Measurements from ENCODE around the gene RNF220.

The RNF220 gene

DNA sequence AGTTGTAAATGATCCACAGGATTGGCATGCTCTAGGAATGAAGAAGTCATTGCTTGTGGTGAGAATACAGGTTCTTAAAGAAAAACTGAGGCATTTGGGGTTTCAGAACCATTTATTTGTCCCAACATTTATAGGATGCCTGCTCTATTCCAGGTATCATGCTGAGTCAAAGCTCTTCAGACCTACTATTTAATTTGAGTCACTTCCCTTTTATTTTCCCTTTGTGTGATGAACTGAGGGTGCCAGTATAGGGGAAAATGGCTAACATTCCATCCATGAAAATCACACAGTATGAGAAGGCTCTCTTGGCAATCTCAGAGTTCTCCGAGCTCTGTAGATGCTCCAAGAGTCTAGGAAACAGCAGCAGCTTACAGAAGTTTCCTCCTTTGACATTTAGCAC, 110.4 kb downstream of the RNF220 start:
- in situ Hi-C loops (cut with MboI; ENCODE audit: low sequenced_read_pairs) = no loop called here

DNA sequence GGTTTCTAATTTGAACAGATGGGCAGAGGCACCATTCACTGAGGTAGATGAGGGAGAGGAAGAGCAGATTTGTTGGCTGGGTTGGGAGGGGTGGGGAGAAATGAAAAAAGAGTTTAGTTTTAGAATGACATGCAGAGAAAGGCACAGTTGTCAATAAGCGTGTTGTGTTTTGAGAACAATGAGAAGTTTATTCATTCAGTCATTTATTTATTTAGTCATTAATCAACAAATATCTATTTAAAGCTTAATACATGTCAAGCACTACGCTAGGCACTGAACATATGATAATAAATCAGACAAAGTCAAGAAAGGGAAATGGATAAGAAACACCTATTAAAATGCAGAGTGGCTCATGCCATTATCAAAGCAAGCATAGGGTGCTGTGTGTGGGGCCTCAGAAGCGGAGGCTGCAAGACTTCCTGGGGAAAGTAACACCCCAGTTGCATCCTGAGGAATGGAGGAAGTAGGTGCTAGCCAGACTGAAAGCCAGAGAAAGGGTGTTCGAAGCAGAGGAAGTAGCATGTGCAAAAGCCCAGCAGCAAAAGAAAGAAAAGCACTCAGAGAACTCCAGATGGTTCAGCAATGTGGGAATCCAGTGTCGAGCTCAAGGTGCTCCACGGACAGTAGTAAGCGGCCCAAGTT, 114.1 kb downstream of the RNF220 start:
- in situ Hi-C loops (cut with MboI; ENCODE audit: low sequenced_read_pairs) = no loop called here

DNA sequence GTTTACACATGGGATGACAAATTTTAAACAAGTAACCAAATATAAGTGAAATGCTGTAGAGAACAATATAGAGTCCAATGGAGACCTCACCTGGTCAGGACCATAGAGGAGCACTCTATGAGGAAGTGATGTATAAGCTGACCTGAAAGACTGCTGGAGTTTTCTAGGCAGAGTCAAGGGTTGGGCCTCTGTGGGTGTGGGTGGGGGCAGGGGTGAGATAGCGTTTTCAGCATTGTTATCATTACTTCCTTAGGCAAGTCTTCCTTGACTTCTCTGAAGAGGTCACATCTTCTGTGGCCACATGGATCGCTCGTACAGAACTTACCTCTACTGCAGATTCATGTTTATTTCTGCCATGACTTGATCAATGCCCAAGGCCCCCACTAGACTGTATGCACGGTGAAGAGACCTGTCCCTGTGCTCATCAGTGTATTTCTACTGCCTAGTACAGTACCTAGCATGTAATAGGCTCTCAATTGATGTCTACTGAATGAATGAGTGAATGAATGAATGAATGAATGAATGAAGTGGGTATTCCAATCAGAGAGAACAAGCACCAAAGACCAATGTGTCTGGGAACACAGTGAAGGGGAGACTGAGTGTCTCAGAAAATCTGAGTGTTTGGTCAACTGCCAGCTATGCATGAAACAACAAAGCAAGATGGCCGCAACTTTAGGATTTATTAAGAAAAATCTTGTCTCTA, 116.5 kb downstream of the RNF220 start:
- in situ Hi-C loops (cut with MboI; ENCODE audit: low sequenced_read_pairs) = no loop called here

DNA sequence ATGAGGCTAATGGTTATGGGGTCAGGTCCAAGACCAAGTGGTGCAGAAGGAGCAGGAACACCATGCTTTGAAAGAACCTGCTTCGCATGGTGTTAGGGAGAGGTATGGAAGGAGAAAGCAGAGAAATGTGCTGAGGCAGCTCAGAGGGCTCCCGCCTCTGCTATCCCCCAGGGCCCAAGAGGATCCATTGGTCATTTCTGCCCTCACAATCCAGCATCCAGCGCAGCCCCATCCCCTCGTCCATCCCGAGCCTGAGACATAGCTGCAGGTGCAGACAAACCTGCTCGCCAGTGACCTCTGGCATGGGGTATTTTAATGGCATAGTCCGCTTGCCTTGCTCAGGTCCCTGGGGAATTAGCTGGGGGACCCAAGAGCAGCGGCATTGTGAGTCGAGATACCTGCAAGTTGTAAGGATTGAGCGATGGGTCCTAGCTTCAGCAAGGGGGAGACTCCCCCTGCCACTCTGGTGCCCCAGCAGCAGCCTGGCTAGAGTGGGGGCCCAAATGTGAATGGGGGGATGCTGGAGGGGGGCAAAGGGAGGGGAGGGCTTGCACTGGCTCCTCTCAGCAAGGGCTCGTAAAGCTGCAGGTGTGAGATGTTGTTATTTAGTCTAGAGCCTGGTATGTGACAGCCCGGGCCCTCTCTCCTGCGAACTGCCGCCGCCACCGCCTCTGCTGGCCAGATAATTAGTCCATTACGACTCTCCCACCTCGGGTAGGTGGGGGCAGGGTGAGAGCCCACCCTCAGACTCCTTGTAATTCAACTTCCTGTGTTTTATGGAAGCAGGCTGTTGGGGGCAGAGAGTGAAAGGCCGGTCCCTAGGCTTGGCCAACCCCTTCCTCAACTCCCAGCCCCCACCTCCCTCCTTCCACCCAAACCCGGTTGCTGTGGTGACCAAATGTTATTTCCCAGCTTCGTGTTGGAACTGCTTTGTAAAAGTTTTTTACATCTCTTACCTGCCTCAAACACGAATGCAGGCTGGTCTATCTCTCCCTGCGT, 118.8 kb downstream of the RNF220 start:
- in situ Hi-C loops (cut with MboI; ENCODE audit: low sequenced_read_pairs) = no loop called here

DNA sequence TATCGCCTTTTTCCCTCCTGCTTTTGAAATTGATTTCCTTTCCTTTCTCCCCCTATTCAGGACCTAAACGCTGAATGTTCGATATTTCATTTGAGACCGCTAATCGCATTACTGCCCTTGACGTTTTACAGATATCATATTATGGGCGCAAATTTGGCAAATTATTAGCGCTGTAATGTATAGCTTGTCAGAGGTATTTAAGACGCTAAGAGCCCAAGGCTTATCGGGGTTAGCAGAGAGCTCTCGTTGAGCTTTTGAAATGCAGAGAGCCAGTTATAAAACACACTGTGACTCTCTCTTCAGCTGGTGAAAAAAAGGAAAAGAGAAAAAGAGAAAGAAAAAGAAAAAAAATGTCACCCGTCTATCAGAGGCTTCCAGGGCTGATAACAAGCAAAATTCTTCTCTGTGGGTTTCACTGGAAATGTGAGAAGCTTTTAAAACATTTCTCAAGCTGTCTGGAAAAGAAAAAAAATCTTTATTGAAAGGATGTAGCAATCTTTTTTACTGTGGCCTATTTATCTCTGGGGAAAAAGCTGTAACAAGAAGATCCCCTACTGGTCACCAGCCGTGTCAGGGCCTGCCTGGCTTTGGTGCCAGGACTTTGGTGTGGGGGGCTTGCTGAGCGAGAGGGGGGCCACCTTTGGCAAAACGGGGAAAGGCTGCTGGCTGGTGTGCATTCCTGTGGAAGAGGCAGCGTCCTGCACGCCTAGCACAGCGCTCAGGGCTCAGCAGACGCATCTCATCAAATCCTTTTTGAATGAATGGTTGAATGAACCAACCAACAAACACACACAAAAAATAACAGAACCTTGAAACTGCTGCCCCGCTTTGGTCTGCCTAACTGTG, 119.8 kb downstream of the RNF220 start:
- in situ Hi-C loops (cut with MboI; ENCODE audit: low sequenced_read_pairs) = no loop called here

DNA sequence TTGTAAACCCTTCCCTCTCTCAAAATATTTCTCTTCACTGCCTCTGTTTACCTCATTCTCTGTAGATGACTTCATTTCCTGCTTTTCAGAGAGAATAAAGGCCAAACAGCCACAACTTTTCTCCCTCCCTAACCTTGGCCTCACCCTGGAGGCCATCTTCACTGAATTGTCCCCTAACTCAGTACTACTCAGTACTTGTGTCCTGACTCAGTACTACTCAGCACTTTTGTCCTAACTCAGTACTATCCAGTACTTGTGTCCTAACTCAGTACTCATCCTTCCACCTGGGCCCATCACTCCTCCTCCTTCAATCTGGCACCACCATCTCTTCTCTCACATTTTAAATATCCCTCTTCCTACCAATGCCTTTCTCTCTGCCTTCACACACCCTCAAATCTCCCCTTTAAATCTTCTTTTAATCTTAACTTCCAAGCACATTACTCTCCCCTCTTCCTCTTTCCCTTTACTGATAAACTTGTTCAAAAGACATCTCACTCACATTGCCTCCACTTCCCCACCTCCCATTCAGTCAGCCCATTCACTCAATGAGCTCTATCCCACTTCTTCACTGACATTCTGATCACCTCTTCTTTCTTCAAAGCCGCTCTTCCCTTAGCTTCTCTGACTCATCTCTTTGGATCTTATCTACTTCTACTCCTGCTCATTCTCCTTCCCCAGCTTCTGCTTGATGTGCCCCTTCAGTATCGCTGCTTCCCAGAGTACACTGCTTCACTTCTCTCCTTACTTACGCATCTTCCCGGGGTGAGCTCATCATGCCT, 121.4 kb downstream of the RNF220 start:
- in situ Hi-C loops (cut with MboI; ENCODE audit: low sequenced_read_pairs) = no loop called here

DNA sequence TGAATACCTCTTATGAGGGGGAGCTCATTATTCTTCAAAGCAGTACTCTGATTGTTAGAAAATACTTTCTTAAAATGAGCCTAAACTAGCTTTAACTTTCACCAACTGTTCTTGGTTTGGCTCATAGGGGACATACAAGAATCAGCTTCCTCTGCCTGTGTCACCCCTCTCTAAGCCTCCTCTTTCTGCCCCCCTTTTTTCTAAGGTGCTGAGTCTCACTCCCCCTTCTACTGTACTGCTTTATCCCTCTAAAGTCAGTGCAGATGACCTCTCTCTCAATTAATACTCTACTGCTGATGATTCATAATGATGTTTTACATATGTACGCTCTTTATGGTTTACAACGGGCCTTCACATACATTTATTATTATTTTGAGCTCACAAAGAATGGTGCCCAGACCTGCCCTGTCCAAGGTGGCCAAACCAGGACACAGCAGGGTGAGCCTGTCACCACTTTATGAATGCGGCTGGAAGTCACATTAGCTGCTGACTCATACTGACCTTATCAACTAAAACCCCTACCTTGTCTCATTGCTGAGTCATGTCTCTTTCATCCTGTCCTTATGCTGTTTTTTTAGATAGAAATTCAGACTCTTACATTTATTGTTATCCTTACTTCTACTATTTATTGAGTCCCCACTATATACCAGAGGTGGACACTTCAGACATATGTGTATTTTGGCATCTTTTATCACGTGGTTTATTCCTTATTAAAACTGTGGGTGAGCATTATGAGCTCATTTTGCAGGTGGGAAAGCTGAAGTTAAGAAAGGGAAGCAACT, 126.9 kb downstream of the RNF220 start:
- in situ Hi-C loops (cut with MboI; ENCODE audit: low sequenced_read_pairs) = no loop called here

DNA sequence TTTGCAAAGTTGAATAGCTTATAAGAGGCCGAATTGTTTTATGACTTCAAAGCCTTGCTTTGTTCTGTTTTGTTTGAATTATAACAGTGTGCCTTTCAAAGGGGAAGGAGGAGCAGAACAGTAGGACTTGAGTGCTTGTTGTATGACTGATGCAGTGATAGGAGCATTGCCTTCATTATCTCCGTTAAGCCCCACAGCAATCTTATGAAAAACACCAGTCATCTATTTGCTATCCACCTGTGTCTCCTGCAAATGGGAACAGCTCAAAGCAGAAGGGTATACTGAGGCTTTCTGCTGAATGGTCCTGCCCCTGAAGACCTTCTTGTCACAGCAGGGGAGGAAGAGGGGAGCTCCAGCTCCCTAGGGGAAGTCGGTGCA, 127.5 kb downstream of the RNF220 start:
- in situ Hi-C loops (cut with MboI; ENCODE audit: low sequenced_read_pairs) = no loop called here

DNA sequence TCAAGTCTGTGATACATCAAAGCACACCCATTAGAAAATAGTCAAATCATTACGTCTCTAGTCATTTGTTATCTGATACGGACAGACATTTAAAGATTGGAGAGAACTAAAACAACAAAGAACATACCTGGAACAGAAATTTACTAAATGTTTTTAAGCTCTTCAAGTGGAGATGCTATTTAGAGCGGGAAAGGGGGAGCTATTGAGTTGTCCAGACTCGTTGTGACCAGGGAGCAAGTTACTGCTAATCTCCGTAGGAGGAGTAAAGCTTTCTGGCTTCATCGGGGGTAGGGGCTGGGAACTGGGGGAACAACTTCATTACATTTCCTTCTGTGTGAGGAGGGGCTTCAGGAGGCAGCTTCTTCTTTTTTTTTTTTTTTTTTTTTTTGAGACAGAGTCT, 129.7 kb downstream of the RNF220 start:
- in situ Hi-C loops (cut with MboI; ENCODE audit: low sequenced_read_pairs) = no loop called here

DNA sequence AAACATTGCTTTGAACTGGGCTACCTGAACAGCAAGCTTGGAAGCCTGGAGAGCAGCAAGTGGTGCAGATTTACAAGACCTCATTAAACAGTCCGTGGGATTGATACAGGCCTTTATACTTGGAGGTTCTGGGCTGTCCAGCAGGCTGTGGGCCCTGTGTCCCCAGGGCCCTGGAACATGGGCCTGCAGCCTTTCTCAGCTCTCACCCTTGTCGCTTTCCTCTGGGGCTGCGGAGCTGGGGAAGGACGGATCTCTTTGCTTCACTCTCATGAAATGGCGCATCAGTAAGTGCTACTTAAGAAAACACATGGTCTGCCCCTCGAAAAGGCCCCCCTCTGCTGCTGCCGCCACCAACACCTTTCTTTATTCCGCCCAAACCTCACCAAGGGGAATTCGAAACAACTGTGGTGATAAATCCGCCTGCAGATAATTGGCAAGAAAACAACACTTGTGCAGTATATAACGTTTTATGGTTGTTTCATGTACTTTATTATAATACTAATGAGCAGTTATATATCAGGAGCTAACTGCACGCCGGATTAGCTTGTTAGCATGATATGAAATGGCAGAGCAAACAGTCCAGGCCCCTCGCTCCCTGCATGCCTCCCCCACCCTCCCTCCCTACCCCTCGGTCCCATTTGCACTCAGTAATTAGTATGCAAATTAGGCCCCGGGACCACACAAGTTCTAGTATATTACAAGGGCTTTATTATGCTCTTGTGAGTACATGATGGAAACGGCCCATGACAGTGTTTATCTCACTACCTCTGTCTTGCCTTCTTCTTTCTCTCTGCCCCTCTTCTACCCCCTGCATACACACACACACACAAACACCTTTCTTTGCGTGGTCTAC, 131.5 kb downstream of the RNF220 start:
- in situ Hi-C loops (cut with MboI; ENCODE audit: low sequenced_read_pairs) = no loop called here

DNA sequence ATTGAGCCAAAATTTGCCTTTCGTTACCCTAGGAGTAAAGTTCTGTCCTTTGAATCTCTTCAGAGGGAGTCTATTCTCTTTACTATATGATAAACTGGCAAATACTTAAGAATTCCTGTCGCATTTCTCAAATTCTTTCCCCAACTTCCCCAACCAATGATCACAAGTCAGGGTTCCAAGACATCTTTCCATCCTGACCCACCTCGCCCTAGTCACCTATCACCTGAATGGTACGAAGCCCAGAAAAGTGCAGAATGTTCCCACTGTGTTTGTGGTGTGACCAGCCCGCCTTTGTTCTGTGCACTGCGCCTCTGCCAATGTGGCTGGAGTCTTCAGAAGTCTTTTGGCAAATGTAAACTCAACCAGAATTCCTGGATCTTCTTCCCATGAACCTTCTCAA, 132.5 kb downstream of the RNF220 start:
- in situ Hi-C loops (cut with MboI; ENCODE audit: low sequenced_read_pairs) = no loop called here

DNA sequence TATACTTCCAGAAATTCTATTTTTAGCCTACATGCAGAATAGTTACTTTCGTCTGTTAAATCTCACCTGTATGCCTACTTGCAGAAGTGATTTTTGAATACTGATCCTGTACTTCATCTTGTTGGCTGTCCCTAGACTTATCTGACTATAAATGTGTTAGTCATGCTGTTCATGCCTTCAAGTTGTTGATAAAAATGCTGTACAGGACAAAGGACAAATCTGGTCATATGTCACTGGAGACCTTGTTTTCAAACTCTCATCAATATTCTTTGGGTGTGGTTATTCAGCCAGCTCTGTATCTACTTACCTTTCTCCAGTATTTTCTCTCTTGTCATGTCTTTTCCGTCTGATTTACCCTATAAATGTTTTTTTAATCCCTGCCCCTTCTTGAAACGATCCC, 132.9 kb downstream of the RNF220 start:
- in situ Hi-C loops (cut with MboI; ENCODE audit: low sequenced_read_pairs) = no loop called here

DNA sequence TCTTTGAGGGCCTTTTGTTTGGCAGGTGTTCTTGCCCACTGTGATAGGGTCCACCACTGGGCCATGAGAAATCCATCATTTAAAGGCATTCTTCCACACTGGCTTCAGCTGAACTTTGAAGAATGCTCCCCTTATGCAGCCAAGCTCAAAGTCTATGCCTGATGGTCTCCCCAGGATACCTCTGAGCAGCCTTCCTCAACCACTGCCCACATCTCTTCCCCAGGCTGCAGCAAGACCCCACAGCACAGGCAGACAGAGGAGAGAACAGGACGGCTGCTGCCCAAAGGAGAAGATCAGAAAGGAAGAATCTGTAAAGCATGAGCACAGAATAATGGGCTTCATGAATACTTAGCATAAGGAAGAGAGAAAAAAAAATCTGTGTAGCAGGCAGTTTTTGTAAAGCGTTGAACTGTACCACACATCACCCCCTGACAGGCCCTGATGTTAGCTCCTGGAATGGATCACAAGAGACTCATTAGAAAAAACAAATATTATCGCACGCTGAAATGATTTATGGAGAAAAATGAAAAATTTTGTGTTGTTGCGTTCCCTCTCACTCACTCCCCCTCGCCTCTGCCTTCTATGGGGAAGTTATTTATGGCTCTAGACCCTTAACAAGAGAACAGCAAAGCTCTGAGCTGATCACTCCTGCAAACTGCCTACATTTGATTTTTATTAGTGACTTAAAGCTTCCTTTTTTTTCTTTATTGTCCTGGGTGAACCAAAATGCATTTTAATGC, 135.1 kb downstream of the RNF220 start:
- in situ Hi-C loops (cut with MboI; ENCODE audit: low sequenced_read_pairs) = no loop called here

DNA sequence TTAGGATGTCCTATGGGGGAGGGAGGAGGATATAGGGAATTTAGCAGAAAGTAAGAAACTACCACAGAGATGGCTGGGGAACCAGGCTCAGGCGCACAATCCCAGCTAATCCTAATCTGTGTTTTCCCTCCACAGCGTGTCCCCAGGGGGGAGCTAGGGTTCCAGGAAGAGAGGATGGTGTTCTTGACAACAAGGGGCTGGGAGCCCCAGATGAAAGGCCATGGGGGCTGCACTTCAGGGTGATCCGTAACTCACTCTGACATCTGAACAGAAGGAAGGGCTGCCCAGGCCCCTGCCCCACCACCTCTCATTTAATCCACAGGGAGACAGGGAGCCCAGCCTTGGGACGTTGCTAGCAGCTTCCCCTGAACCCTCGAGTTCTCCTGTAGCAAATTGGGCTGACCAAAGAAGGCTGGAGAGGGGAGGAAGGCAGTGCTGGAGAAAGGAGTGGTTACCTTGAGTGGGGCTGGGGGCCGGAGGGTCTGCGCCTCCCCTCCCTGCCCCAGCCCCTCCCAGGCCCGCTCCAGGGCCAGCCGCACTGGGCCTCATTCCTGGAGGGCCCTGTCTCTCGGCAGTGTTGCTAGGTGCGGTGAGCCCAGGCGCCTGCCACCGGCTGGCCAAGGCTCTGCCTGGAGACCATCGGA, 137.5 kb downstream of the RNF220 start:
- in situ Hi-C loops (cut with MboI; ENCODE audit: low sequenced_read_pairs) = no loop called here

DNA sequence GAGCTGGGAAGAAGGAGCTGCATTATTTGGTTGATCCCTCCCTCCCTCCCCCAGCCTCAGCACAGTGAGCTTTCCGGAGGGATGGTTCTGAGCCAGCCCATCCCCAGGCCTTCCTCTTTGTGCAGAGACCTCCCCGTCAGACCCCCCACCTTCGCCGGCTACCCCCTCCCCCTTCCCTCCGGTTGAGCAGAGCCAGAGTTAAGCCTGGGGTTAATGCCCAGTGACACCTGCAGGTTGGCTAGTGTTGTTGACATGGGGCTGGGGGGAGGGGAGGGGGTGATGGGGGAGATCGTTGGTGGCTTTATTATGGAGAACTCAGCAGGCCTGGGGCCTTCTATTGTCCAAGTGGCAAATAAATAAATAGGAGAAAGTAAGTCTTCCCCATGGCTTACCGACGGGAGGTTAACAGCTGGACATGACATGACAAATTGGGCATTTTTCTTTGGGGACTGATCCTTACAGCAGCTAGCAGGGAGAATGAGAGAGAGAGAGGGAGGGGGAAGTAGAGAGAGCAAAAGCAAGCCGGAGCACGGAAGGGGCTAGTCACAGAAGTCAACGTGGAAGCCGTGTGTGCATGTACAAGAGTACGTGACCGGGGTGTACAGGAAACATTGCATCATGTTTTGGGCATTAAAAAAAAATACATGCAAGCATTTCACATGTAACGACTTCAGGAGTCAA, 138.1 kb downstream of the RNF220 start:
- in situ Hi-C loops (cut with MboI; ENCODE audit: low sequenced_read_pairs) = no loop called here

DNA sequence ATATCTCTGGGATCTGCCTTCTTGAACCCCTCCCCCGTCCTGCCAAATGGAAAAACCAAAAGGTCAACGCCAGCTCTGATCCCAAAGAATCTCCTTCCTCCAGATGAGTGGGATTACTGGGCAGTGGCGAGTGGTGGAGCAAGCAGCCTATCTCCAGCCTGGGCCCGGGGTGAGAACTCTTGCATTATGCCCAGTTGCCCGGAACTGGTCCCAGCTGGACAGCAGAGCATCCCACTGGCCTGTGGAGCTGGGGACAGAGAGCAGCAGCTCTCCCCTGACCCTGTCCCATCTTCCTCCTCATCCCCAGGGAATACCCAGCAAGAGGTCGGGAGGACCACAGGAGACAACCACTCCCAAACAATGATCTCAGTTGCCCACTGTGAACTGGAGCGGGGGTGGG, 138.7 kb downstream of the RNF220 start:
- in situ Hi-C loops (cut with MboI; ENCODE audit: low sequenced_read_pairs) = no loop called here

DNA sequence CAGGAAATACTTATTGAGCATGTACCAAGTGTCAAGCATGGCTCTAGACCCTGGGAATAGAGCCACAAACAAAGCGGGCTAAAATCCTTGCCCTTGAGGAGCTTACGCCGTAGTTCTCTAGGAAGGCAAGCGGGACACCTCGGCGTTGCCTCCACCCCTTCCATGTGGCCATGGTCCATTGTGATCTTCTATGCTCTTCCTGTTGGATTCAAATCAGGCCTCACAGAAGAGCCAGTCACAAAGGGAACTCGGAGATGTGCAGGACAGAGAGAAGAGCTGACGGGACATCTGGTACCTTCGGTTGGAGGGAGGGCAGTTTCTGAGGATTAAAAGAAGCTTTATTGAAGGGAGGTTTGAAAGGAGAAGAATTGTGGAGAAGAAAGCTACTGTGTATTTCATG, 139.9 kb downstream of the RNF220 start:
- in situ Hi-C loops (cut with MboI; ENCODE audit: low sequenced_read_pairs) = no loop called here

Data from HL-60/S4 (cell line).